Ovary (tissue), 9 donors: Measurements from ENCODE around the gene ARRDC3. TPM values are rescaled to one million over a fixed set of nuclear protein-coding genes. Genes with fewer than 3 reads are reported as not detected.
"Not testable (repeated sequence)": the region's sequence is repeated elsewhere in the genome, so short reads cannot be mapped to it uniquely, and the experiment has no call there.

Experiments
- DNase-seq, 5 donors: peaks; one replicate each; pipeline ENCODE4 v3.0.0-alpha.2; 2019 to 2020
- H3K27ac ChIP-seq, 2 donors: fragments of 200-600 bp; one replicate each; pipeline versions ENCODE4 v1.5.1 to v1.8.0; 2019 to 2022
- H3K27me3 ChIP-seq: fragments of 200-600 bp; one replicate; pipeline ENCODE4 v1.8.0; 2022
- H3K36me3 ChIP-seq: fragments of 200-600 bp; sonication (generic); one replicate; pipeline ENCODE4 v1.5.1; 2019
- H3K4me1 ChIP-seq: one replicate; pipeline ENCODE4 v1.8.1; 2013; ENCODE audit warnings: mild to moderate bottlenecking, moderate library complexity; ENCODE audit not compliant: insufficient read depth
- H3K4me3 ChIP-seq: fragments of 200-600 bp; sonication (generic); one replicate; pipeline ENCODE4 v1.5.1; 2017
- H3K9me3 ChIP-seq, 2 donors: fragments of 200-600 bp in 1 of 2; sonication (generic) in 1 of 2; one replicate each; pipeline versions ENCODE4 v1.5.1 to v1.8.1; 2013 to 2019; ENCODE audit warnings: mild to moderate bottlenecking in 1 of 2, moderate library complexity in 1 of 2
- EP300 ChIP-seq: sonication (generic); formaldehyde crosslinking; IDR thresholded peaks from one replicate; pipeline ENCODE4 v1.6.1; 2017; ENCODE audit warnings: antibody characterized with exemption
- POLR2A ChIP-seq: fragments of 450-650 bp; IDR thresholded peaks from one replicate; pipeline ENCODE4 v1.6.1; 2017; ENCODE audit warnings: antibody characterized with exemption, mild to moderate bottlenecking, moderate library complexity
- WGBS, 3 donors: extraction: QIAGEN DNeasy Blood & Tissue Kit in 1 of 3; methylation state at CpG; one replicate each; pipeline versions ENCODE4 v1.1.5 to v1.1.7; 2013 to 2017; 5-methylcytosine and 5-hydroxymethylcytosine counted together
- intact Hi-C, 4 donors: fragments of 100-400 bp; cut with DNase I; formaldehyde crosslinking; loops; one replicate each; pipeline versions ENCODE4 v1.11.0 to v1.15.1; 2022 to 2023
- polyA plus RNA-seq, 2 donors: library from polyadenylated mRNA; stranded (reverse); fragments of 200-250 nt in 1 of 2; fragments of 350-450 nt in 1 of 2; fragmentation: Illumina TruSeq in 1 of 2; extraction: RNeasy Lipid Tissue Mini Kit (QIAGEN cat#74804) in 1 of 2; gene quantifications; one replicate each; pipeline ENCODE4 v1.2.3, GENCODE V29; 2013 to 2014
- total RNA-seq, 7 donors: library from RNA; depleted of rRNA in 2 of 7; stranded (reverse); fragments of >200 nt in 2 of 7; fragmentation: NEBNext Ultra II Directional in 3 of 7; extraction: Animal tissue kit (Norgen Biotek cat#: 25700) in 3 of 7; gene quantifications; one replicate each; pipeline versions ENCODE4 v1.1.0 to v1.2.4, GENCODE V29; 2016 to 2023
- TF ChIP-seq, protein P1 (sequence below), 3 donors: fragments of 450-650 bp in 2 of 3; fragments of 200-600 bp in 1 of 3; IDR thresholded peaks; one replicate each; pipeline versions ENCODE4 v1.5.1 to v1.8.0; 2016 to 2022; ENCODE audit warnings: antibody characterized with exemption in 3 of 3, mild to moderate bottlenecking in 1 of 3
- donor health status: DM: no; HTN: no; CAD: no; lungs with moderate emphysema.
- donor health status: DM: no; HTN: no; CAD: no.
- donor health status: Bipolar disorder and iron deficiency.
- donor health status: DM: yes; HTN: yes; CAD: no.
- donor health status: DM: no; HTN: no; CAD: no.
- donor health status: DM: yes; HTN: yes; CAD: no.

Gene ARRDC3
- total and polyA plus RNA-seq, 9 donors: 30.2 to 176 (median 103) TPM

DNA sequence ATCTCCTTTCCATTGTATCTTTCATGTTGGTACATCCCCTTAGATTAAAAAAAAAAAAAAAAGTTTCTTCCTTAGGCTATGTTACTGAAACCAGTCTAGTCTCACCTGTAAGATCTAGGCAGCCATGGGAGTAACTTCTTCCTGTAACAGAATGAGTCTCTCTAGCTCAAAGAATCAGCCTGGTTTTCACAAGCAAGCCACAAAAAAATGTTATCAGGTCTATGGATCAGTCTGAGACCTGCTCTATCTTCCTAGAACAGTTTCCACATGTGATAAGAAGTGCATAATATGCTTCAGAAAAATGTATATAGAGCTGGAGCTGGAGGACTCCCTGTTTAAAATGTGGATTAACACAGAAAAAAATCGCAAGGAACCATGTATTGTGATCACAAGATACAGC, 53.8 kb downstream of the ARRDC3 start:
- no peak for DNase-seq
- 39 to 66% (median 55%) methylated on average over 1 of the region's 1 CpG for WGBS, 3 donors
- intact Hi-C loops: no loop called here
- no peaks in the 10 kb centered on the region for H3K36me3 ChIP-seq
- H3K4me3 ChIP-seq: no peak overlapping the region
- no peak overlapping the region for H3K27ac ChIP-seq
- H3K27me3 ChIP-seq: no peaks in the 10 kb centered on the region
- no peaks in the 10 kb centered on the region for H3K9me3 ChIP-seq
- TF ChIP-seq, protein P1, sequence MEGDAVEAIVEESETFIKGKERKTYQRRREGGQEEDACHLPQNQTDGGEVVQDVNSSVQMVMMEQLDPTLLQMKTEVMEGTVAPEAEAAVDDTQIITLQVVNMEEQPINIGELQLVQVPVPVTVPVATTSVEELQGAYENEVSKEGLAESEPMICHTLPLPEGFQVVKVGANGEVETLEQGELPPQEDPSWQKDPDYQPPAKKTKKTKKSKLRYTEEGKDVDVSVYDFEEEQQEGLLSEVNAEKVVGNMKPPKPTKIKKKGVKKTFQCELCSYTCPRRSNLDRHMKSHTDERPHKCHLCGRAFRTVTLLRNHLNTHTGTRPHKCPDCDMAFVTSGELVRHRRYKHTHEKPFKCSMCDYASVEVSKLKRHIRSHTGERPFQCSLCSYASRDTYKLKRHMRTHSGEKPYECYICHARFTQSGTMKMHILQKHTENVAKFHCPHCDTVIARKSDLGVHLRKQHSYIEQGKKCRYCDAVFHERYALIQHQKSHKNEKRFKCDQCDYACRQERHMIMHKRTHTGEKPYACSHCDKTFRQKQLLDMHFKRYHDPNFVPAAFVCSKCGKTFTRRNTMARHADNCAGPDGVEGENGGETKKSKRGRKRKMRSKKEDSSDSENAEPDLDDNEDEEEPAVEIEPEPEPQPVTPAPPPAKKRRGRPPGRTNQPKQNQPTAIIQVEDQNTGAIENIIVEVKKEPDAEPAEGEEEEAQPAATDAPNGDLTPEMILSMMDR (IDR thresholded peaks at IDR 0.05): no peak
- TF ChIP-seq POLR2A (no peak), EP300 (no peak)
- H3K4me1 ChIP-seq: no peaks in the 10 kb centered on the region

DNA sequence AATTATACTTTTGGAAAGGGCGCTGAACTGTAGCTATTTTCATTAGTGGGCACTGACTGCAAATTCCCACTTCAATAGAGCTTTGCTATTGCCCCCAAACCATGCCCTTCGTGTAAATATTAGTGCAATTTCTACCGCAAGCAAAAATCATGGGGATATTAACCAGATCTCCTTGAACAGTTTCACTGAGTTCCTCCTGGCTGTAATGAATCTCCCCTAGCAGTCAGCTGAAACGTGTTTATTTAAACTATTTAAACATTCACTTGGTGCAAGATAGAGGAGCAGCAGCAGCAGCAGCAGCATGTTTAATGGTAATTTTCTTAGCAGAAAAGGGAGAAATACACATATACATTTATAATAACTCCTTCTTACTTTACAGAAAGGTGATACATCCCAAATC, 54.4 kb downstream of the ARRDC3 start:
- no peak overlapping the region for H3K27ac ChIP-seq
- no peaks in the 10 kb centered on the region for H3K36me3 ChIP-seq
- TF ChIP-seq POLR2A (no peak), EP300 (no peak)
- TF ChIP-seq, protein P1 (IDR thresholded peaks at IDR 0.05): no peak
- H3K4me1 ChIP-seq: no peaks in the 10 kb centered on the region
- no peaks in the 10 kb centered on the region for H3K27me3 ChIP-seq
- WGBS, 3 donors: 42 to 50% (median 46%) methylated on average over 4 of the region's 4 CpGs
- no peaks in the 10 kb centered on the region for H3K9me3 ChIP-seq
- intact Hi-C loops: no loop called here
- no peak overlapping the region for H3K4me3 ChIP-seq
- DNase-seq: no peak

DNA sequence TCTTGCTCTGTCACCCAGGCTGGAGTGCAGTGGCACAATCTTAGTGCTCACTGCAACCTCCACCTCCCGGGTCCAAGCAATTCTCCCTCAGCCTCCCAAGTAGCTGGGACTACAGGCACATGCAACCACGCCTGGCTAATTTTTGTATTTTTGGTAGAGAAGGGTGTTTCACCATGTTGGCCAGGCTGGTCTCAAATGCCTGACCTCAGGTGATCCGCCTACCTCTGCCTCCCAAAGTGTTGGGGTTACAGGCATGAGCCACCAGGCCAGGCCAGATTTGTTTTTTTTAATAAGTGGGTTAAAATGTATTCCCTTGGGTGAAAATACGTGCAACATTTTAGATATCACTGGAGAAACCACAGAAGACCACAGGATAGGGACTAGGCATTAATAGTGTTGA, 60.1 kb downstream of the ARRDC3 start:
- DNase-seq, H3K27me3 ChIP-seq, H3K27ac ChIP-seq, H3K9me3 ChIP-seq, intact Hi-C loops, H3K36me3 ChIP-seq, H3K4me1 ChIP-seq, H3K4me3 ChIP-seq: not testable (repeated sequence)
- 91 to 94% (median 92%) methylated on average over 4 of the region's 4 CpGs for WGBS, 3 donors

DNA sequence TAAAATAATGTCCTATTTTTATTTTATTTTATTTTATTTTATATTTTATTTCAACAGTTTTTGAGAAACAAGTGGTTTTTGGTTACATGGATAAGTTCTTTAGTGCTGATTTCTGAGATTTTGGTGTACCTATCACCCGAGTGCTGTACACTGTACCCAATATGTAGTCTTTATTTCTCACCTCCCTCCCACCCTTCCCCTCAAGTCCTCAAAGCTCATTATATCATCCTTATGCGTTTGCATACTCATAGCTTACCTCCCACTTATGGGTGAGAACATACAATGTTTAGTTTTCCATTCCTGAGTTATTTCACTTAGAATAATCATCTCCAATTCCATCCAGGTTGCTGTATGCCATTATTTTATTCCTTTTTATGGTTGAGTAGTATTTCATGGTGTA, 63.5 kb downstream of the ARRDC3 start:
- intact Hi-C loops: no loop called here

DNA sequence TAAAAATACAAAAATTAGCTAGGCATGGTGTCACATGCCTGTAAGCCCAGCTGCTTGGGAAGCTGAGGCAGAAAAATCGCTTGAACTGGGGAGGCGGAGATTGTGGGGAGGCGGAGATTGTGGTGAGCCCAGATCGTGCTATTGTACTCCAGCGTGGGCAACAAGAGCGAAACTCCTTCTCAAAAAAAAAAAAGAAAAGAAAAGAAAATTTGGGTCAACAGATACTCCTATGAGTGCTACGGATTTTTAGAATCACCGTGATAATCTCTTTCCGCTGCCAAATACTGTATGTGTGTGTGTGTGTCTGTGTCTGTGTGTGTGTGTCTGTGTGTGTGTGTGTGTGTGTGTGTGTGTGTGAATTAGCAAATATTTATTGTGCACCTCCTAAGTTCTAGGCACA, 64.4 kb downstream of the ARRDC3 start:
- peaks cover 3% of the 10 kb centered on the region for H3K4me1 ChIP-seq
- DNase-seq: no peak
- no peaks in the 10 kb centered on the region for H3K27me3 ChIP-seq
- H3K36me3 ChIP-seq: no peaks in the 10 kb centered on the region
- no peak overlapping the region for H3K27ac ChIP-seq
- H3K4me3 ChIP-seq: no peak overlapping the region
- intact Hi-C loops: no loop called here
- H3K9me3 ChIP-seq: no peaks in the 10 kb centered on the region
- no peak for TF ChIP-seq EP300
- no peak for TF ChIP-seq POLR2A
- TF ChIP-seq, protein P1 (IDR thresholded peaks at IDR 0.05): no peak
- WGBS, 3 donors: 91 to 94% (median 91%) methylated on average over 9 of the region's 9 CpGs

More for the DNA sequence above, 63.5 kb downstream of the ARRDC3 start:
- TF ChIP-seq, protein P1 (IDR thresholded peaks at IDR 0.05): no peak
- TF ChIP-seq EP300: no peak
- TF ChIP-seq POLR2A: no peak
- H3K9me3 ChIP-seq: no peaks in the 10 kb centered on the region
- DNase-seq: no peak
- no peak overlapping the region for H3K4me3 ChIP-seq
- H3K27me3 ChIP-seq: no peaks in the 10 kb centered on the region
- peaks cover 3% of the 10 kb centered on the region for H3K4me1 ChIP-seq
- no peaks in the 10 kb centered on the region for H3K36me3 ChIP-seq
- 92 to 94% (median 92%) methylated on average over 2 of the region's 2 CpGs for WGBS, 3 donors
- H3K27ac ChIP-seq: no peak overlapping the region
